Epithelial cell of esophagus (primary cell): ENCODE data around the gene AUTS2.

Experiments
- DNase-seq: peaks from one replicate; pipeline ENCODE4 v3.0.0; 2010; ENCODE audit warnings: low read depth
- H3K4me3 ChIP-seq: 2 replicates; pipeline ENCODE4 v1.5.1; 2011; ENCODE audit warnings: mild to moderate bottlenecking, low read length, control low read depth
- CTCF ChIP-seq: IDR thresholded peaks from 2 replicates; pipeline ENCODE4 v1.5.1; 2011; ENCODE audit warnings: low read depth, mild to moderate bottlenecking, low read length, control low read depth, inconsistent platforms; ENCODE audit not compliant: insufficient read depth; ENCODE audit errors: missing control alignments

AUTS2 gene

GRCh38 chr7:70720191-70720873 is 1122.1 kb downstream of the AUTS2 start:
- TF ChIP-seq CTCF, result no peak
- no peak for DNase-seq
- no peak overlapping the region for H3K4me3 ChIP-seq

- TF ChIP-seq CTCF, result no peak
- DNase-seq, result no peak
- H3K4me3 ChIP-seq, result no peak overlapping the region
These were observed 1123.2 kb downstream of the AUTS2 start for GRCh38 chr7:70721500-70721899.

- no peak for TF ChIP-seq CTCF
- DNase-seq, result no peak
- H3K4me3 ChIP-seq, result no peak overlapping the region
These were observed 1125.1 kb downstream of the AUTS2 start for GRCh38 chr7:70723339-70723738.

GRCh38 chr7:70725448-70725847 is 1127.2 kb downstream of the AUTS2 start:
- DNase-seq, result no peak
- TF ChIP-seq CTCF, result no peak
- no peak overlapping the region for H3K4me3 ChIP-seq

DNA sequence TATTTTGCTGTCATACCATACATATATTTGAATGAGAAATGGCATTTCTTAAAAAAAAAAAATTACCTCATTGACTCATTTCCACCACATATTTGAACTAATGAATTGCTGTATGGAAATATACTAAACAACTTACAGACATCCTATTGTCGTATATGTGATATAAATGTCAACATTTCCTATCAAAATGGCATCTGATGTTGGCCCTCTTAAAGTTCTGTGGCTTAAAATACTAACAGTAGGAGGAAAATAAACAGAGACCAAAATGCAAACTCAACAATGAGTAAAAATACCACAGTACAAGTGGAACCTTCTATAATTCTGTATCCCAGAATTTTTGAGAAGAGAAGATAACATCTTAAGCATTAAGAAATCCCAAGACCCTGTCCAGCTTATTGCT is 1128.0 kb downstream of the AUTS2 start:
- no peak for DNase-seq
- no peak overlapping the region for H3K4me3 ChIP-seq
- TF ChIP-seq CTCF, result no peak

DNA sequence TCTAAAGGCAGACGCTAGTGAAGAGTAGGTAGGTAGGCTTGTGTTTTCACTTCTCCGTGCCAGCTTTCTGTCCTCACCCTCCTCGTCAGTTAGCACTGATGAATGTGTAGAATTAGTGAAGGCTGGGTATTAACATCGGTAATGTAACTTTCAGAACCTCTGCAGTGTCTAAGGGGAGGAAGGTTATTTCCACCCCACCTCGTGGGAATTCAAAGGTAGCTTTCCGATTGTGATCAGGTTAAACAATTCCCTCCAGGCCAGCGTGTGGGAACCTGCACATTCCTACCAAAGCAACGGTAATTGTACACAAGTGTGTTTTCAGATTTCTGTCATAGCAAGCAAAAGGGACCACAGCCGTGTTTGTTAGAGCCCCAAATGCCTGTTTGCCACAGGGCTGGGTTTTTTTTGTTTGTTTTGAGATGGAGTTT is 1128.7 kb downstream of the AUTS2 start:
- DNase-seq, result no peak
- H3K4me3 ChIP-seq, result no peak overlapping the region
- TF ChIP-seq CTCF, result no peak

GRCh38 chr7:70727861-70728260 is 1129.6 kb downstream of the AUTS2 start:
- no peak for TF ChIP-seq CTCF
- no peak for DNase-seq
- no peak overlapping the region for H3K4me3 ChIP-seq
